ENCODE data around the gene DTHD1. TPM values are rescaled to one million over a fixed set of nuclear protein-coding genes. Genes with fewer than 3 reads are reported as not detected.

The DTHD1 gene
- polyA plus RNA-seq, 3 donors, result not detected

DNA sequence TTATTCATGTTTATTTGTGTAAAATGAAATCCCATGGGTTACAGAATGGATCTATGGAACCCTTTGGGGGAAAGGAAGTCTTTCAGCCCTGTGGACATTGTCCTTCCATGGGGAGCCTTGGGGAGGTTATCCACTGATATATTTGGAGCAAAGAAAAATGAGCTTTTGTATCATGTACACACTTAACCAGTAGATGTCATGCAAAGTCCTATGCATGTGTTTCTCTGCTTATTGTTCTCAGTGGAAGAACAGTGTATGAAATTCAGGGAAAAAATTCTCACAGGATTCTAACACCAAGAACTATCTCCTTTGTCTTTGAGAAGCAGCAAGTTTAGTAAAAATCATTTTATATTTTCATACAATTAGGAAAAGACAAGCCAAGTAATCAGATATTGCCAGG is 105.3 kb downstream of the DTHD1 start:
- H3K9ac ChIP-seq (ENCODE audit: insufficient read depth, low read length, poor library complexity, severe bottlenecking), result no peak overlapping the region
- peaks cover 14 to 15% of the 10 kb centered on the region in 2 donors for H3K4me1 ChIP-seq (ENCODE audit: control insufficient read depth in 1 of 2, insufficient read depth in 2 of 2, low read length in 2 of 2)
- peaks cover 15% of the 10 kb centered on the region for H3K4me1 Mint-ChIP-seq
- no peaks in the 10 kb centered on the region for H3K36me3 Mint-ChIP-seq
- H3K4me2 ChIP-seq (replicated peaks; ENCODE audit: extremely low read depth, low read length, poor library complexity, severe bottlenecking), result no peak overlapping the region
- H3K9me3 ChIP-seq (replicated peaks in 1 of 2; ENCODE audit: control insufficient read depth in 1 of 2, insufficient read depth in 1 of 2, low read length in 2 of 2), result no peaks in the 10 kb centered on the region
- peak overlapping the region in 1 of 2 donors; percentile 71 for H3K27ac ChIP-seq (ENCODE audit: low read depth in 1 of 2, low read length in 2 of 2)
- H3K27ac Mint-ChIP-seq, result peak overlapping the region in 4 of 7 donors; percentile 36 to 93 (median 82)
- H3K79me2 ChIP-seq (ENCODE audit: insufficient read depth, low read length), result no peaks in the 10 kb centered on the region
- no peaks in the 10 kb centered on the region for H3K36me3 ChIP-seq (replicated peaks in 1 of 2; ENCODE audit: control insufficient read depth in 1 of 2, insufficient read depth in 2 of 2, low read length in 2 of 2)
- peaks cover 0 to 2% (median 0%) of the 10 kb centered on the region in 3 donors for H3K27me3 Mint-ChIP-seq (ENCODE audit: low read depth in 3 of 3)
- H3K9me3 Mint-ChIP-seq, result peaks cover 0 to under 1% (median 0%) of the 10 kb centered on the region in 7 donors
- H4K20me1 ChIP-seq (ENCODE audit: insufficient read depth, low read length), result no peaks in the 10 kb centered on the region
- no peak overlapping the region for H3K4me3 Mint-ChIP-seq
- H3K4me3 ChIP-seq (replicated peaks in 1 of 3; ENCODE audit: low read depth in 2 of 3, low read length in 3 of 3), result no peak overlapping the region
- DNase-seq, result no peak
- no peaks in the 10 kb centered on the region for H3K27me3 ChIP-seq (ENCODE audit: control insufficient read depth in 2 of 2, insufficient read depth in 2 of 2, low read length in 2 of 2)
- no peak for TF ChIP-seq CTCF (IDR thresholded peaks at IDR 0.05)
- no peak overlapping the region for H2AFZ ChIP-seq (ENCODE audit: insufficient read depth, low read depth, low read length, poor library complexity, severe bottlenecking)
- intact Hi-C loops (cut with micrococcal nuclease), result no loop called here

GRCh38 chr4:36388710-36389109 is 107.3 kb downstream of the DTHD1 start:
- no peak overlapping the region for H3K4me3 Mint-ChIP-seq
- H3K27me3 Mint-ChIP-seq (ENCODE audit: low read depth in 3 of 3), result peaks cover 0 to 2% (median 0%) of the 10 kb centered on the region in 3 donors
- Histone ChIP-seq H3K79me2 (ENCODE audit: insufficient read depth, low read length) (no peaks in the 10 kb centered on the region), H4K20me1 (ENCODE audit: insufficient read depth, low read length) (no peaks in the 10 kb centered on the region), H2AFZ (ENCODE audit: insufficient read depth, low read depth, low read length, poor library complexity, severe bottlenecking) (no peak overlapping the region), H3K4me3 (replicated peaks in 1 of 3; ENCODE audit: low read depth in 2 of 3, low read length in 3 of 3) (no peak overlapping the region), H3K4me1 (ENCODE audit: control insufficient read depth in 1 of 2, insufficient read depth in 2 of 2, low read length in 2 of 2) (peaks cover 14 to 15% of the 10 kb centered on the region in 2 donors), H3K4me2 (replicated peaks; ENCODE audit: extremely low read depth, low read length, poor library complexity, severe bottlenecking) (no peak overlapping the region), H3K9me3 (replicated peaks in 1 of 2; ENCODE audit: control insufficient read depth in 1 of 2, insufficient read depth in 1 of 2, low read length in 2 of 2) (no peaks in the 10 kb centered on the region), H3K36me3 (replicated peaks in 1 of 2; ENCODE audit: control insufficient read depth in 1 of 2, insufficient read depth in 2 of 2, low read length in 2 of 2) (no peaks in the 10 kb centered on the region), H3K27ac (ENCODE audit: low read depth in 1 of 2, low read length in 2 of 2) (no peak overlapping the region), H3K27me3 (ENCODE audit: control insufficient read depth in 2 of 2, insufficient read depth in 2 of 2, low read length in 2 of 2) (no peaks in the 10 kb centered on the region), H3K9ac (ENCODE audit: insufficient read depth, low read length, poor library complexity, severe bottlenecking) (no peak overlapping the region)
- no peak for TF ChIP-seq CTCF (IDR thresholded peaks at IDR 0.05)
- intact Hi-C loops (cut with micrococcal nuclease), result no loop called here
- H3K9me3 Mint-ChIP-seq, result no peaks in the 10 kb centered on the region
- H3K36me3 Mint-ChIP-seq, result no peaks in the 10 kb centered on the region
- 90% methylated on average over 2 of the region's 5 CpGs for whole genome bisulfite sequencing (ENCODE audit: insufficient coverage)
- peaks cover 15% of the 10 kb centered on the region for H3K4me1 Mint-ChIP-seq
- no peak for DNase-seq
- no peak overlapping the region for H3K27ac Mint-ChIP-seq
